IPS-NIHi7 (cell line): ENCODE measurements around the gene TRAPPC11.

Experiments used
- DNase-seq: peaks from one replicate; pipeline ENCODE4 v3.0.0; 2012; ENCODE audit warnings: mixed read lengths; ENCODE audit errors: extremely low spot score

TRAPPC11 gene

DNA sequence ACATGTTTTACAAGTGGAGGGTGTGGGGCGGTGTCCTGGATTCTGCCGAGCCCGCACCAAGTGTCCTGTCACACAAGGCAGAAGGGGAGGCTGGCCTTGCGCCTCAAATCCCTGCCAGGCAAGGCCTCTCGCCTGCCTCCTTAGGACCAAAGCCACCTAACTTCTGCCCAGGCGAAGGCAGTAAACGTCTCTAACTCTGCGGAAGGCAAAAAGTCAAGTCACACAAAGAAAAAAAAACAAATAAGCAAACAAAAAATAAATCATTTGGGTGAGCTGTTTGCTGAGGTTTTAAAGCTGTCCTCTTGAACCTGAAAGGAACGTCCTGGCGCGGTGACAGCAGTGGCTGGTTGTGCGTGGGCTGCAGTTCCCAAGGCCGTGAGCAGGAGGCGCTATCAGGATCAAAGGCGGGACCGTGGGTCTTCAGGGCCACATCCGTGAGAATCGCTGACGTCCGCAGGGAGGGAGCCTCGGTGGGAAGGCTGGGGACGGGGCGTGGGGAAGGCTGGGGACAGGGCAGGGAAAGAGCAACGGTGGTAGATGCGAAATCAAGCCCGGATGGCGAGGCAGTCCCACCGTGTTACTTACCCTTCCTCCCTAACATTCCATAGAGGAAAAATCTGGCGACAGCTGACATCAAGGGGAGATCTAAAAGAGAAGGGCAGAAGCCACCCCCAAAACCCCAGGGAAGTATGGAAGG is 99.1 kb downstream of the TRAPPC11 start:
- DNase-seq: peak; percentile 74

DNA sequence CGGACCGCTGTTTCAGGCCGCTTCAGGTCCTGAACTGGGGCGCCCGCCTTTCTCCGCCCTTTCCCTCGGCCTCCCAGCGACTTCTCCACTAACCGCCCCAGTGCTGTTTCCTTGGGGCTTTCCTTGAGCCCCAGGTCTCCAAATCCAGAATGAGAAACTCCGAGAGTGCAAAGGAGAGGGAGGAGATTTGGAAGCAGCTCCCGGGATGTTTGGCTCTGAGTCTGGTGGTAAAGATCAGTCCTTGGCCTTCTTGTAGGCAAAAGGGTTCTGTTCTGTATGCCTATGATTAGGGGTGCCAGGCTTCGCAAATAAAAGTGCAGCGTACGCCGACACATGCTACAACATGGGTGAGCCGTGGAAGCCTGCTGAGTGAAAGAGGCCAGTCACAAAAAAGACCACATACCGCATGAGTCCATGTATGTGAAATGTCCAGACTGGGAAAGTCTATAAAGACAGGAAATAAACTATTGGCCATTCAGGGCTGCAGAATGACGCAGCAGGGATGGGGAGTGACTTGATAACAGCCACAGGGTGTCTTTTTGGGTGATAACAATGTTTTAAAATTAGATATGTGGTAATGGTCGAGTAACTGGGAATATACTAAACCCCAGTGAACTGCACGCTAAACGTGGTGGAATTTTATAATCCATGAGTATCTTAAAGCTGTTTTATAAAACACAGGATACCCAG is 99.8 kb downstream of the TRAPPC11 start:
- peak; percentile 31 for DNase-seq

DNA sequence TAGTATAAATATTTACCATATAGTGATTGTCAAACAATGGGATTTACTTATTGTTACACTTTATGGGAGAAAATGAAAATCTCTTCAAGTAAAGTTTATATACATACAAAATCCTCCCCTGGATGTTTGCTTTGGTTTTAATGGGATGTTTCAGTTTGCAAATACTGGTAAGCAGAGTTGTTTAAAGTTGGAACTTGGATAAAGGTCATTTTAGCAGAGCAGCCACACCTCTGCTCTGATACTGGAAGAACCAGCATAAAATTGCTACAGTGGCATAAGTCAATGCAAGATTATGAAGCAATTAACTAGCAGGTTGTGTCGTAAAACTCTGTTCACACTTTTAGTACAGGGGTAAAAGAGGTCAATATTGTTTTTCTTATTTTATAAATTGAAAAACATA is 101.2 kb downstream of the TRAPPC11 start:
- DNase-seq: no peak
